ENCODE measurements around the gene CATSPERZ. TPM values are rescaled to one million over a fixed set of nuclear protein-coding genes. Genes with fewer than 3 reads are reported as not detected.

Gene CATSPERZ
- total and polyA plus RNA-seq, 2 of the 8 experiments (the other 6 are each of a cell fraction or from before 2014, with no cell fraction given), result 0.77 TPM; not detected in 1

GRCh38 chr11:64258946-64259532 lies 41.1 kb upstream of the CATSPERZ start:
- H2BK20ac ChIP-seq (ENCODE audit: low read length), result no peak overlapping the region
- CTCF ChIA-PET (ENCODE audit: partially characterized antibody), result interaction anchor here (0.6 to 5.9 kb wide), 5 partner anchors 7 to 82 kb away, joined by 3 to 62 read pairs (median 7); no protein-coding TSS in a partner anchor
- WGBS, 2 experiments (ENCODE audit: extremely low coverage in 1 of 2, insufficient coverage in 1 of 2, insufficient read length in 1 of 2, insufficient replicate concordance in 2 of 2, low coverage in 1 of 2, low lambda C conversion rate in 2 of 2, missing lambda C conversion rate in 1 of 2), result 100% methylated on average over 6 of the region's 32 CpGs; no CpG with 5 or more reads in 1 of the 2 experiments
- H3K23me2 ChIP-seq (ENCODE audit: low read depth, low read length), result no peaks in the 10 kb centered on the region
- peaks cover 6 to 23% of the 10 kb centered on the region in 2 experiments for H4K20me1 ChIP-seq (replicated peaks in 1 of 2; ENCODE audit: control insufficient read depth in 1 of 2, insufficient read depth in 2 of 2, low read length in 2 of 2)
- H3K79me1 ChIP-seq (ENCODE audit: low read depth, low read length), result no peaks in the 10 kb centered on the region
- no peak overlapping the region for H3K4me3 ChIP-seq (ENCODE audit: extremely low read depth in 1 of 4, insufficient read depth in 2 of 4, low read depth in 3 of 4, low read length in 4 of 4)
- no peak overlapping the region for H2BK5ac ChIP-seq (ENCODE audit: low read depth, low read length)
- H2BK12ac ChIP-seq (ENCODE audit: low read depth, low read length), result no peak overlapping the region
- H4K8ac ChIP-seq (ENCODE audit: extremely low read depth, insufficient read depth, low read length), result no peak overlapping the region
- H3K27ac ChIP-seq (ENCODE audit: low read depth, low read length), result no peak overlapping the region
- no peak overlapping the region for H3K4ac ChIP-seq (replicated peaks; ENCODE audit: insufficient read length, low read depth, low read length)
- H3K9ac ChIP-seq (replicated peaks in 1 of 4; ENCODE audit: extremely low read depth in 1 of 4, low read depth in 3 of 4, low read length in 3 of 4), result no peak overlapping the region
- no peak overlapping the region for H2BK120ac ChIP-seq (replicated peaks; ENCODE audit: low read depth, low read length)
- 0 out of 4 replicates have a peak, but pooled peaks cover 0 to 2% of the 10 kb centered on the region in 2 experiments for H3K79me2 ChIP-seq (ENCODE audit: control insufficient read depth in 1 of 2, insufficient read depth in 2 of 2, low read length in 2 of 2)
- no peak overlapping the region for H2AFZ ChIP-seq (ENCODE audit: low read length)
- no peak overlapping the region for H3K4me2 ChIP-seq (ENCODE audit: insufficient read depth in 1 of 2, low read depth in 2 of 2, low read length in 2 of 2)
- no peak overlapping the region for H3K23ac ChIP-seq (ENCODE audit: insufficient read length)
- no peak overlapping the region for H3K14ac ChIP-seq (ENCODE audit: insufficient read length)
- FAIRE-seq, result no peak
- POLR2A ChIA-PET (ENCODE audit: partially characterized antibody), result interaction anchor here (0.8 to 7.1 kb wide), 9 partner anchors 8 to 39 kb away, joined by 3 to 101 read pairs (median 4); partner anchors contain the start of gene PPP1R14B
- no peaks in the 10 kb centered on the region for H3K9me3 ChIP-seq (ENCODE audit: insufficient read depth in 2 of 2, low read depth in 1 of 2, low read length in 1 of 2)
- H3K4me1 ChIP-seq (replicated peaks in 1 of 4; ENCODE audit: control insufficient read depth in 3 of 4, insufficient read depth in 4 of 4, low read length in 3 of 4), result no peaks in the 10 kb centered on the region; a peak in 3 of 7 replicates
- H4K5ac ChIP-seq (ENCODE audit: insufficient read length, low read depth, low read length), result no peak overlapping the region
- H3K27me3 ChIP-seq (replicated peaks in 1 of 4; ENCODE audit: control insufficient read depth in 3 of 4, extremely low read depth in 1 of 4, insufficient read depth in 3 of 4, low read length in 3 of 4), result no peaks in the 10 kb centered on the region
- H2AK5ac ChIP-seq (ENCODE audit: low read depth, low read length), result no peak overlapping the region
- no peak overlapping the region for H3K18ac ChIP-seq (ENCODE audit: extremely low read depth, low read length)
- no peak overlapping the region for H3K56ac ChIP-seq (replicated peaks; ENCODE audit: insufficient read length, low read depth, low read length)
- H4K91ac ChIP-seq (replicated peaks; ENCODE audit: insufficient read length, low read length), result no peak overlapping the region
- no peak for DNase-seq (ENCODE audit: low read depth in 1 of 2, low spot score in 2 of 2)
- H3K36me3 ChIP-seq (ENCODE audit: control insufficient read depth in 2 of 4, insufficient read depth in 4 of 4, low read length in 3 of 4), result peaks cover 21 to 86% (median 42%) of the 10 kb centered on the region in 4 experiments
- no peak overlapping the region for H2BK15ac ChIP-seq (ENCODE audit: low read length)
- no peak for TF ChIP-seq RFX5 (IDR thresholded peaks at IDR 0.05; ENCODE audit: borderline replicate concordance, low read depth, low read length)
- no peak for TF ChIP-seq MAFK (IDR thresholded peaks at IDR 0.05; ENCODE audit: low read depth, low read length)
- no peak for TF ChIP-seq CEBPB (IDR thresholded peaks at IDR 0.05; ENCODE audit: low read depth, low read length)
- no peak for TF ChIP-seq NANOG (IDR thresholded peaks at IDR 0.05; ENCODE audit: insufficient read depth, low read depth, low read length, poor library complexity, severe bottlenecking)
- TF ChIP-seq SP2 (IDR thresholded peaks at IDR 0.05; ENCODE audit: low read length), result no peak
- TF ChIP-seq BCL11A (IDR thresholded peaks at IDR 0.05; ENCODE audit: low read depth in 2 of 2, low read length in 2 of 2), result no peak
- no peak for TF ChIP-seq RAD21 (IDR thresholded peaks at IDR 0.05 in 1 of 2, conservative IDR thresholded peaks at IDR 0.05 in 1 of 2; ENCODE audit: low read depth in 2 of 2, low read length in 2 of 2)
- TF ChIP-seq TAF1 (IDR thresholded peaks at IDR 0.05; ENCODE audit: low read depth, low read length), result no peak
- no peak for TF ChIP-seq SAP30 (IDR thresholded peaks at IDR 0.05; ENCODE audit: insufficient read depth, insufficient replicate concordance, low read length)
- no peak for TF ChIP-seq HDAC2 (IDR thresholded peaks at IDR 0.05; ENCODE audit: borderline replicate concordance in 1 of 2, low read depth in 2 of 2, low read length in 2 of 2)
